Activated CD8-positive, alpha-beta T cell treated with anti-CD3 and anti-CD28 coated beads for 36 hours (primary cell): ENCODE results near the gene EPHA3. TPM values are rescaled to one million over a fixed set of nuclear protein-coding genes. Genes with fewer than 3 reads are reported as not detected.

ENCODE experiments used
- ATAC-seq: fragments of 200-7000 bp; cut with Tn5 transposase; one replicate; pipeline ENCODE4 v1.10.0; 2021; ENCODE audit warnings: mild to moderate bottlenecking, moderate library complexity
- CTCF ChIA-PET: fragments of 350-600 bp; sonication (Branson Sonifier 250); formaldehyde crosslinking; loops from one replicate; lab custom pipeline; 2021; ENCODE audit warnings: antibody characterized with exemption; lab: Charles Lee
- POLR2A ChIA-PET: fragments of 350-600 bp; sonication (Branson Sonifier 250); formaldehyde crosslinking; loops from one replicate; lab custom pipeline; 2021; ENCODE audit warnings: antibody characterized with exemption; lab: Charles Lee
- DNase-seq: peaks from one replicate; pipeline ENCODE4 v3.0.0-alpha.2; 2020
- H3K27ac Mint-ChIP-seq: one replicate; pipeline ENCODE4 v1.8.0; 2021; ENCODE audit warnings: mild to moderate bottlenecking, mixed read lengths
- H3K27me3 Mint-ChIP-seq: one replicate; pipeline ENCODE4 v1.8.0; 2021; ENCODE audit warnings: mixed read lengths
- H3K36me3 Mint-ChIP-seq: one replicate; pipeline ENCODE4 v1.8.0; 2021; ENCODE audit warnings: low read depth, mixed read lengths
- H3K4me1 Mint-ChIP-seq: one replicate; pipeline ENCODE4 v1.8.0; 2021; ENCODE audit warnings: low read depth, mixed read lengths
- H3K4me3 Mint-ChIP-seq: one replicate; pipeline ENCODE4 v1.8.0; 2021; ENCODE audit warnings: mild to moderate bottlenecking, moderate library complexity, mixed read lengths
- H3K9me3 Mint-ChIP-seq: one replicate; pipeline ENCODE4 v1.8.0; 2021; ENCODE audit warnings: mixed read lengths
- intact Hi-C: fragments of 100-400 bp; cut with micrococcal nuclease; formaldehyde crosslinking; loops from one replicate; pipeline ENCODE4 v1.10.0; 2022
- total RNA-seq, 2 experiments: library from RNA; stranded (reverse); gene quantifications; one replicate each; pipeline ENCODE4 v1.2.3, GENCODE V29; 2021
- TF ChIP-seq, protein P1 (sequence below): fragments of 200-600 bp; IDR thresholded peaks from one replicate; pipeline ENCODE4 v1.8.0; 2022; ENCODE audit warnings: antibody characterized with exemption, mild to moderate bottlenecking

The EPHA3 gene
- total RNA-seq, 2 experiments from 2014 or later: not detected

DNA sequence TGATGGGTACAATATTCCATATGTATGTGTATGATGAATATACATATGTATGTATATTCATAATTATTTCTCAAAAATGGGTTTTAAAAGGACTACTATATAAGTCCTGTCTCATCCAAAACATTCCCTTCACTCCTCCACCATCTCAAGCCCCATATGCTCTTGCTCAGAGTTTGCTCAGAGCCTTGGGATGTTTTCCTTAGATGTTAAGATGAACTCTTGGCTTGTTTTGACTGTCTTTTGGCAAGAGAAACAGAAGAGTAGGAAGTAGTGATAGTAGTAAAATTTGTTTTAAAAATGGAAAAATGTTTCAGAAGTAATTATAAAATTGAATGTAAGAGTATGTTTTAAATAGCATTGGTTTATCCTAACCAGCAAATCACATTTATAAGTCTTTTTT is 6.2 kb upstream of the EPHA3 start:
- intact Hi-C loops: loop anchor here (10.0 kb wide), 1 partner anchor 896 kb away; no protein-coding TSS in a partner anchor
- Mint-ChIP-seq H3K27ac (no peak overlapping the region), H3K27me3 (no peaks in the 10 kb centered on the region), H3K9me3 (peaks cover 2% of the 10 kb centered on the region), H3K4me1 (no peaks in the 10 kb centered on the region), H3K36me3 (no peaks in the 10 kb centered on the region), H3K4me3 (no peak overlapping the region)
- TF ChIP-seq, protein P1, sequence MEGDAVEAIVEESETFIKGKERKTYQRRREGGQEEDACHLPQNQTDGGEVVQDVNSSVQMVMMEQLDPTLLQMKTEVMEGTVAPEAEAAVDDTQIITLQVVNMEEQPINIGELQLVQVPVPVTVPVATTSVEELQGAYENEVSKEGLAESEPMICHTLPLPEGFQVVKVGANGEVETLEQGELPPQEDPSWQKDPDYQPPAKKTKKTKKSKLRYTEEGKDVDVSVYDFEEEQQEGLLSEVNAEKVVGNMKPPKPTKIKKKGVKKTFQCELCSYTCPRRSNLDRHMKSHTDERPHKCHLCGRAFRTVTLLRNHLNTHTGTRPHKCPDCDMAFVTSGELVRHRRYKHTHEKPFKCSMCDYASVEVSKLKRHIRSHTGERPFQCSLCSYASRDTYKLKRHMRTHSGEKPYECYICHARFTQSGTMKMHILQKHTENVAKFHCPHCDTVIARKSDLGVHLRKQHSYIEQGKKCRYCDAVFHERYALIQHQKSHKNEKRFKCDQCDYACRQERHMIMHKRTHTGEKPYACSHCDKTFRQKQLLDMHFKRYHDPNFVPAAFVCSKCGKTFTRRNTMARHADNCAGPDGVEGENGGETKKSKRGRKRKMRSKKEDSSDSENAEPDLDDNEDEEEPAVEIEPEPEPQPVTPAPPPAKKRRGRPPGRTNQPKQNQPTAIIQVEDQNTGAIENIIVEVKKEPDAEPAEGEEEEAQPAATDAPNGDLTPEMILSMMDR: no peak
- ChIA-PET POLR2A (no interaction called here), CTCF (no interaction called here)
- ATAC-seq (no peak), DNase-seq (no peak)

DNA sequence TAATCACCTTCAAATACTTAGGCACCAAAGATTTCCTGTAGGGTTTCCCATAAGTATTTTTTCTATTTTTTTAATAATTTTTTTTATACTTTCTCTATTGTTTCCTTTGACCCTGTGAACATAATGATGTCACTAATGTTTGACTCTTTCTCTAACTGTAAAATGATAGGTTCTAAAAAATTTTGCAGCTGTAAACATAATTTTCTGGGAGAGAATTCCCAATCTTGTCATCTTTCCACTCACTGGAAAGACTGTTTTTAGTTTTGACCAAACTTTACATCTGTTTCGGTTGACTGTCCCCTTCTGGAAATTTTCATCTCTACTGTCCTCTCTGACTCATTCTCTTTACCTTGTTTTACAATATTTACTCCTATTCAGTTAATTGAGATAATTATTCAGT is 5.5 kb upstream of the EPHA3 start:
- no peak overlapping the region for H3K27ac Mint-ChIP-seq
- no peaks in the 10 kb centered on the region for H3K36me3 Mint-ChIP-seq
- DNase-seq: no peak
- no peaks in the 10 kb centered on the region for H3K4me1 Mint-ChIP-seq
- ATAC-seq: no peak
- TF ChIP-seq, protein P1: no peak
- H3K27me3 Mint-ChIP-seq: peaks cover 5% of the 10 kb centered on the region
- intact Hi-C loops: loop anchor here (10.0 kb wide), 1 partner anchor 897 kb away; no protein-coding TSS in a partner anchor
- ChIA-PET CTCF (no interaction called here), POLR2A (no interaction called here)
- H3K9me3 Mint-ChIP-seq: peaks cover 2% of the 10 kb centered on the region
- H3K4me3 Mint-ChIP-seq: no peak overlapping the region

DNA sequence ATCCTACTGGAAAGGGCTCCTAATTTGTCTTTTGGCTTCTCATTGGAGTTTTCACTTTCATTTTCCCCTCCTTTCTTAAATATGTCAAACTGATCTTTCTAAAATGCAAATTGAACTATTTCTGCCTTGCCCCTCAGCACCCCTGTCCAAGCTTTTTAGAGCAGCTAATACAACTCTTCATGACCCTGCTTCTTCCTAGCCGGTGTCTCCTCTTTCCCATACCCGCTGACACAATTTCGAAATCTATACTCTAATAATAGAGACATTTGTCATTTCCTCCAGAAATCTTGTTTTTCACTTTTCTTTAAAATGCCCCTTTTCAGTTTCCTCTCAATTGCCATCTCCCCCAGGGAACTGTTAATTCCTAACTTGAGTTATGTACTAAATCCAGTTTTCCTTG is 2.9 kb upstream of the EPHA3 start:
- ATAC-seq (no peak), DNase-seq (no peak)
- ChIA-PET CTCF (no interaction called here), POLR2A (no interaction called here)
- Mint-ChIP-seq H3K27ac (no peak overlapping the region), H3K4me3 (no peak overlapping the region), H3K9me3 (peaks cover 2% of the 10 kb centered on the region), H3K27me3 (peaks cover 16% of the 10 kb centered on the region), H3K4me1 (peaks cover 12% of the 10 kb centered on the region), H3K36me3 (no peaks in the 10 kb centered on the region)
- intact Hi-C loops: loop anchor here (10.0 kb wide), 1 partner anchor 900 kb away; no protein-coding TSS in a partner anchor
- TF ChIP-seq, protein P1: no peak

DNA sequence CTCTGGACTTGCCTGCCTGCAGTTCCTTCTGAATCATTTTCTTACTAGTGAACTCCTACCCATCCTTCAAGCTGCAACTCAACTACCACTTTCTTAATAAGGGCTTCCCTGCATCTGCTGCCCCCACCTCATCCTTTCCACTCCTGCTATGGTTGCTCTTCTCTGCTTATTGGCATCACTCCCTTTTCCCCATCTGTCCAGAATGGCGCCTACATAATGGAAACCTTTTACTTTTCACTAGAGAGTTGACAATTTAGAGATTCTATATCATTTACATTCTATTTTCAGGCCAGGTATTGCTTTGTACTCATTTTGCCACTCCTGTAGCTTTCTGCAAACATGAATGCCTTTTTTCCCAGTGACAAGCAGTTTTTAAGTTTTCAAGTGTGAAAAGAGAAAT is 1.9 kb upstream of the EPHA3 start:
- POLR2A ChIA-PET: no interaction called here

DNA sequence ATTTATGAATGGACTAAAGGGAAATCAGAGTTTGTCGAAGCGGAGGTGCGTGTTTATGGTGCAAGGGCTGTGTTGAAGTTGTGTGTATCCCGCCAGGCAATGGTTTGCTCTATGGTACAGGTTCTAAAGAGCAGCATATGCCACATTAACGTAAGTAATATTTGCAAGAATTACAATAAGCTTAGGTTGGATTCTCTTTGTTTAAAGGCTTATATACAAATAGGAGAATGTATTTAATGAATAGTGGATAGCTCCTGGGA is 800 bp downstream of the EPHA3 start:
- ChIA-PET POLR2A (no interaction called here), CTCF (no interaction called here)
- intact Hi-C loops: loop anchor here (10.0 kb wide), 1 partner anchor 903 kb away; no protein-coding TSS in a partner anchor
- H3K9me3 Mint-ChIP-seq: peaks cover 2% of the 10 kb centered on the region
- no peak for DNase-seq
- peaks cover 16% of the 10 kb centered on the region for H3K27me3 Mint-ChIP-seq
- TF ChIP-seq, protein P1: no peak
- H3K27ac Mint-ChIP-seq: no peak overlapping the region
- H3K36me3 Mint-ChIP-seq: no peaks in the 10 kb centered on the region
- no peak for ATAC-seq
- H3K4me1 Mint-ChIP-seq: peaks cover 12% of the 10 kb centered on the region
- H3K4me3 Mint-ChIP-seq: no peak overlapping the region

More for the DNA sequence above, 1.9 kb upstream of the EPHA3 start:
- Mint-ChIP-seq H3K9me3 (peaks cover 2% of the 10 kb centered on the region), H3K27me3 (peaks cover 16% of the 10 kb centered on the region), H3K27ac (no peak overlapping the region), H3K36me3 (no peaks in the 10 kb centered on the region), H3K4me3 (no peak overlapping the region), H3K4me1 (peaks cover 12% of the 10 kb centered on the region)
- CTCF ChIA-PET: no interaction called here
- intact Hi-C loops: loop anchor here (10.0 kb wide), 1 partner anchor 901 kb away; no protein-coding TSS in a partner anchor
- TF ChIP-seq, protein P1: no peak
- no peak for DNase-seq
- no peak for ATAC-seq
